Kidney tubule cell (primary cell): ENCODE data around the gene LARP1.
"Not testable (repeated sequence)": the region's sequence is repeated elsewhere in the genome, so short reads cannot be mapped to it uniquely, and the experiment has no call there.

ENCODE experiments used
- DNase-seq: peaks from one replicate; pipeline ENCODE4 v3.0.0-alpha.2; 2018; ENCODE audit warnings: low spot score

Gene LARP1

DNA sequence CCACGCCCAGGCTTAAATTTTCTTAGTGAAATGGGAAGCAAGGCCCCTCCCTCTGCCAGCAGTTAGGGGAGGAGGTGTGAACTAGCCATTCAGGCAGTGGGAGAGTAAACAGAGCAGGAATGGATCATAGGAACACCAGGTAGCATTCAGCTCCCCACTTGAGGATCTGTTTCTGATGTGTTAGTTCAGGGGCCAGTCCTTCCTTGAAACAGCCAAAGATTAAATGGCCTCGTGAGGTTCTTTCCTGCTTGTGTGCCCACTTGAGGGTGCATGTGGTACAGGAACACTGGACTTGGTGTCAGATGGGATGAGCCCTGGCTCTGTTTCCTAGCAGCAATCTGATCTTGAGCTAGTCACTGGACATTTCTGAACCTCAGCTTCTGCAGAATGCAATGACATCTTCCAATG lies 74.0 kb downstream of the LARP1 start:
- DNase-seq: no peak

DNA sequence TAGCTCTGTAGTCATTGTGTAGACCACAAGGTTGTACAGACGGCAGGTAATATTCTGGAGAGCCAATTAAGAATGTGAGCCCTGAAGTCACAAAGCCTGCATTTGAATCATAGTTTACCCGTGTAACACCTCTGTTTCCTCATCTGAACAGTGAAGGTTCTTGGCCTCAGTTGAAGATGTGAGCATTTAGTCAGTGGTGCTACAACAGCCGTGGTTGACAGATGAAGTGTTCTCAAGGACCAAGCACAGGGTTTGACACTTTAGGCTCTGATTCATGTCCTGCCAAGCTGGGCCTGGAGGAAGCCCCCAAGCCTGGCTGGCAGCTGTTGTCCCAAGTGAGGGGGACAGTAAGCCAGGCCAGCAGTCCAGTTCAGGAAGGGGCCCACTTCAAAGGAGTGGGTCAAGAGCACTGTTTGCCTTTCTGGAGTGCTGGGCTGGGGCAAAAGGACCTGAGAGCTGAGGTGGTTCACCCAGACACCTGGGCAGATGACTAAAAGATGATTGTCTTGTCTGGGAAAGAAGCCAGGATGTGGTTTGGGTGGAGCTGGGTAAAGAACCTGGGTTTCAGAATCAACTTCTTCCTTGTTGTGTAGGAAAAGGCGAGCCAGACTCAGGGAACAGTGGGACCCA lies 74.5 kb downstream of the LARP1 start:
- DNase-seq: peak; percentile 95

DNA sequence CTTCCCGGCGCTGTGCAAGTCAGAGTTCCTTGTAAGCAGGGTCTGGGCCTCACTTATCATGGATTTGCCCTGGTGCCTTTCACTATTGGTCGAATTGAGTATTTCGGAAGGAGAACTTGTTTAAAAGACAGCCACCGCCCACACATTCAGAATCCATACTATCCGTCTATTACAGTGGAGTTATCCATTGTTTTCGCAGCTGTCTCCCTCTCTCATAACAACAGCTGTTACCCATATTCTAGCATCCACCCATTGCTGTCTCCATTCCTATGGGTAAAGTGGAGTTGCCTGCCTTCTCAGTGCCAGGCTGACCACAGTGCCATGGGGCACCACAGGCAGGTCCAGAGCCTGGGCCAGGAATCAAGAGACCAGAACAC lies 75.0 kb downstream of the LARP1 start:
- DNase-seq: no peak

DNA sequence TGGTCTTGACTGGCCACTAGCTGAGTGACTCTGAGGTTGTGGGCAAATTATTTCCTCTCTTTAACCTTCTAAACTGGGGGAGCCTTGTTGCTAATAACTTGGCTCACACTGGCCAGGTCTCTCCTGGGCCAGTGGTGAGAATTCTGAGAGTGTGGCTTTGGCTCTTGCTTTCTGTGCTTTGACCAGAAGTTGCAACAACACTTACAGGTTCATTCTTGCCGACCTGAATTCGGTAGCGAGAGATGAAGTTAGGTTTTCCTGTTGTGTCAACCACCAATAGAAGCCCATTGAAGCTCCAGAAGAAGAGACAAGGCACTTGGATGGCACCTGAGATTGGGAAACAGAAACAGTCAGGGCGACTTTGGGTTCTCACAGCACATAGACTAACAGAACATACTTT lies 75.4 kb downstream of the LARP1 start:
- no peak for DNase-seq

DNA sequence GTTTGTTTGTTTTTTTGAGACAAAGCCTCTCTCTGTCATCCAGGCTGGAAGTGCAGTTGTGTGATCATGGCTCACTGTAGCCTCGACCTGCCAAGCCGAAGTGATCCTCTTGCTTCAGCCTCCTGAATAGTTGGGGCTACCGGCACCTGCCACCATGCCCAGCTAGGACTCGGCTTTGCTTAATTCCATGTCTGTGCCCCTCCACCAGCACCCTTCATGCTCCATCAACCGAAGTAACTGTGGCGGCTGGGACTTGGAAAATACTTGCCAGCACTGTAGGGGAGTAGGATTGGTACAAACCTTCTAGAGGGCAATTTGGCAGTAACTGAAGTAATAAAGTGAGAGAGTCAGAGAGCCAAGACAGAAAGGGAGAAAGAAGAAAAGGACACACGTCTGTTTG lies 76.3 kb downstream of the LARP1 start:
- DNase-seq: no peak

DNA sequence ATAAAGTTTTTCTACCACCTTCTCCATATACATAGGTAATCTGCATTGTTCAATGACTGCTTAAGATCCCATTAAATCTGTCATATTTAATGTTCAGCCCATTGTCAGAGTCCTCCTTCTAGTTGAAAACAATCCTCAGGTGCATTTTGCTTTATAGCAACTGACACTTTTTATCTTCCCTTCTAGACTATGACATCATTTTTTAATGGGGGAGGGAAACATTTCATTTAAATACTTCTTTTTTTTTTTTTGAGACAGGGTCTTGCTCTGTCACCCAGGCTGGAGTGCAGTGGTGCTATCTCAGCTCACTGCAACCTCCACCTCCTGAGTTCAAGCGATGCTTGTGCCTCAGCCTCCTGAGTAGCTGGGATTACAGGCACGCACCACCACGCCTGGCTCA lies 77.6 kb downstream of the LARP1 start:
- DNase-seq: not testable (repeated sequence)

DNA sequence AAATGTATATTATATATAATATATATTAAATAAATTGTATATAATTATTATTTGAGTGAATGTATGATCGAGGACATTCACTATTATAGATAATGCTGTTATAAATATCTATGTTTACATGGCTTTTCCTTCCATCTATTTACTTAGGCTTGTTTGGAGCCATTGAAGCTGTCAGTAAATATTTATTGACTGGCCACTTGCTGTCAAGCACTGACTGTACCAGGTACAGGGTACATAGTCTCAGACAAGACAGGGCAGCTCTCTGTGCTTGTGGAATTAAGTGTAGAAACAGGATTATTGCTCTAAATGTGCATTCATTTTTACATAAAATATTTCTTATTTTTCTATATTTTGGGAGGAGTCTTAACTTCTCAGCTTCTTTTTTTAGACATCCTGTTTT lies 78.9 kb downstream of the LARP1 start:
- DNase-seq: no peak

DNA sequence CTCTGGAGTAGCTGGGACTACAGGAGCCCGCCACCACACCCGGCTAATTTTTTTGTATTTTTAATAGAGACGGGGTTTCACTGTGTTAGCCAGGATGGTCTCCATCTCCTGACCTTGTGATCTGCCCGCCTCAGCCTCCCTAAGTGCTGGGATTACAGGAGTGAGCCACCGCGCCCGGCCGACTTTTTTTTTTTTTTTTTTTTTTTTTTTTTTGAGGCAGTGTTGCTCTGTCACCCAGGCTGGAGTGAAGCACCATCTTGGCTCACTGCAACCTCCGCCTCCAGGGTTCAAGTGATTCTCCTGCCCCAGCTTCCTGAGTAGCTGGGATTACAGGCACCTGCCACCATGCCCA lies 80.5 kb downstream of the LARP1 start:
- not testable (repeated sequence) for DNase-seq

DNA sequence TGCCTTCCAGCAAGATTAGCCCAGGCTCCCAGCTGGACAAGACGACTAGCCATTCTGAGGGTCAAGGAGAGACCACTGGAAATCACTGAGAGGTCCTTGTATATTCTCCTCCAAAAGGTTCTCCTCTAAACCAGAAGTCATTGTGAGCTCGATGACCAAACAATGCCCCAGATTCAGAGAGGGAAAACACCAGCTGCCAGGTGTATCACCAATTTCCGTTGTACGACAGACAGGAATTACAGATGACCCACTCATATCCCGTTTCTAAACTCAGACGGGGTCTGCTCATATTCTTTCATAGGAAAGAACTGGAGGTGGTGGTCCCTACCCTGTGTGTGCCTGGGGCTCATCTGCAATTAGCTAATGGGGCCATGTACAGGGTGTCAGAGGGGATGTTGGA lies 81.0 kb downstream of the LARP1 start:
- no peak for DNase-seq

DNA sequence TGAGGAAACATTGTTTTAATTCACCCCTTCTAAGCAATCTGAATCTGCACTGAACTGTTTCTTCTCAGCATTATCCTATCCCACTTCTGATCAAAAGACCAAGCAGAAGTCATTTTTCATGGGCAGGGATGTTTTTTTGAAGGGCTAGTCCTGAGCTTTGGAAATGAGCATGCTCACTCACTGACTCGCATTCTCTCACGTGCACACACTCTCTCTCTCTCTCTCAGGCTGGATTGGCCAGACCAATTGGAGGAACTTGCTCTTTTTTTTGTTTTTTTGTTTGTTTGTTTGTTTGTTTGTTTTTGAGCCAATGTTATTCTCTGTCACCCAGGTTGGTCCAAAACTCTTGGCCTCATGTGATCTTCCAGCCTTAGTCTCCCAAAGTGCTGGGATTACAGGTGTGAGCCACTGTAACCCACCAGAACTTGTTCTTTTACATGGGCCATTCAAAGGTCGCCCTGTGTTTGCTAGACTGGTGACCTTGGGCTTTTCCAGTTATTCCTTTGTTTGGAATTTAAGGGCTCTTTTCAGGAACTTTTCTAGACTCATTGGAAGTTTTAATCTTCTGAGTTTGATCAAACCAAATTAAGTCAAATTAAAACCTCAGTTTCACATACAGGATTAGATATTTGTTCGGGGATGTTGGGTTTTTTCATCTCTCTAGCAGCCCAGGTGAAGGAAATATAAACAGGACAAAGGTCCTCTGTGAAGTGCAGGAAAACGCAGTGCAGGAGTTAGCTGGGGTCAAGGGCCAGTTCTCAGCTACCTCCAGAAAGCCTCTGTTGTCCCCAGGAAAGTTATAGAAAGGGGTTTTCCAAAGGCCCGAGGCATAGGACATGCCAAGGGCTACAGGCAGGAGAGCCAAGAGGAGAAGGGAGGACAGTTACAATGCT lies 82.1 kb downstream of the LARP1 start:
- DNase-seq: no peak

DNA sequence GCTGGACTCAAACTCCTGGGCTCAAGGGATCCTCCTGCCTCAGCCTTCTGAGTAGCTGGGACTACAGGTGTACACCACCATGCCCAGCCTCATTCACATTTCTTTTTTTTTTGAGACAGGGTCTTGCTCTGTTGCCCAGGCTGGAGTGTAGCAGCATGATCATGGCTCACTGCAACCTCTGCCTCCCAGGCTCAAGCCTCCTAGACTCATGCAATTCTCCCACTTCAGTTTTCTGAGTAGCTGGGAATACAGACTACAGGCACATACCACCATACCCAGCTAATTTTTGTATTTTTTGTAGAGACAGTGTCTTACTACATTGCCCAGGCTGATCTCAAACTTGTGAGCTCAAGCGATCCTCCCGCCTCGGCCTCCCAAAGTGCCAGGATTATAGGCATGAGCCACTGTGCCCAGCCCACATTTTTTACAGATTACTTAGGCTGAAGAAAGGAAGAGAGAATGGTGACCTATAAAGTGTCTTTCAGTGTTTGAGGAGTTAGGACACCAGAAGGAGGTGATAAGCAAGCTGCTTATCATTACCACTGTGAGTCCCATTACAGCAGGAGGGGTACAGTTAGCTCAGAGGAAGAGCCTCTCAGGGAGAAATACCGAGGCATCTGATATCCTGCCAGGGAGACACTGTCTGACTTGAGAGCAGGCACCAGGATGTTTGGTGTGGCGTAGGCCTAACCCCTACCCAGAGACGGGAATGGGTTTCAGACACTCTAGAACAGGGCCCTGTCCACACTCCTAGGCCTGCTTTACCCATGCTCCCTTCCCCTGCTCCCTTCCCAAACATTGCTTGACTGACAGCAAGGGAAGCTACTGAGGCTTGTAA lies 85.5 kb downstream of the LARP1 start:
- DNase-seq: no peak

DNA sequence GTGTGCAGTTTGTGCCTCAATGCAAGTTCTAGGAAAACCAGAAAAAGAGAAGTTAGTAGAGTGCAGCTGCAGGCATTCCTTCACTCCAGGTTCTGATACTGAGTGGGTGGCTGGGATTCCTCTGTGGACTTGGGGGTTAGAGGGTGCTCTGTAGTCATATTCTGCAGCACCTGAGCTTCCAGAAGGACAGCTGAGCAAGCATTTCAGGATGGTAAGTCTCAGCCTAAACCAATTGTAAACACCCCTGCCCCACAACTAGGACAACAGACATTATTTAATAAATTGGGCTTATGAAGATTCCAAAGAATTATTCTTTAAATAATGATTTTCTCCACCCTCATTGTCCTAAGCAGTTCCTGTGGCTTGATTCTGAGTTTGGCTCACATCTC lies 86.1 kb downstream of the LARP1 start:
- DNase-seq: no peak

DNA sequence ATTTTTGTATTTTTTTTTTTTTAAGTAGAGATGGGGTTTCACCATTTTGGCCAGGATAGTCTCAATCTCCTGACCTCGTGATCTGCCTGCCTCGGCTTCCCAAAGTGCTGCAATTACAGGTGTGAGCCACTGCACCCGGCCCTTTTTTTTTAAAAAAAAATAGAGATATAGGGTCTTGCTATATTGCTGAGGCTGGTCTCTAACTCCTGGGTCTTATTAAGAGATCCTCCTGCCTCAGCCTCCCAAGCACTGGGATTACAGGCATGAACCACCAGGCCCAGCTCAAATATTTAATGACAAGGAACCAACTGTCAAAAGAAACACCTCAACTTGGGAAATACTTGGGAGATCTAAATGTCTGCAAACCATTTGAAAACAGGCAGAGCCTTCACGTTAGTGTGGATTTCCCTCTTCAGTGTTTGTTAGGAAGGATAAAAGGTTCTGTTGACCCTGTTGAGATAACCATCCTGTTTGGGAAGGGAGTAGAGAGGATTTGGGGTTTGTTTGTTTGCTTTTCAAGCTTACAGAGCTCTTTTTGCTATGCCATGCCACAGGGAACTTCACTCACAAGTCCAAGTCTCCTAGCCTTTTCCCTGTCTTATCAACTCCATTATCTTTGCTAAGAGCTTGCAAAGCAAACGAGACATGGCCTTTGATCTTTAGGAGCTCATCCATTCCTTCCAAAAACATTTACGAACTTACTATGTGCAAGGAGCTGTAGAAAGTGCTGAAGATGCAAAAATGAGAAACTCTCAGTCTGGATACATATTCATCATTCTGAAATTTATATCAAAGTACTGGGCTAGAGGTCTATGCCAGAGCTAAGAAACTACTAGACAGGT lies 87.7 kb downstream of the LARP1 start:
- no peak for DNase-seq

DNA sequence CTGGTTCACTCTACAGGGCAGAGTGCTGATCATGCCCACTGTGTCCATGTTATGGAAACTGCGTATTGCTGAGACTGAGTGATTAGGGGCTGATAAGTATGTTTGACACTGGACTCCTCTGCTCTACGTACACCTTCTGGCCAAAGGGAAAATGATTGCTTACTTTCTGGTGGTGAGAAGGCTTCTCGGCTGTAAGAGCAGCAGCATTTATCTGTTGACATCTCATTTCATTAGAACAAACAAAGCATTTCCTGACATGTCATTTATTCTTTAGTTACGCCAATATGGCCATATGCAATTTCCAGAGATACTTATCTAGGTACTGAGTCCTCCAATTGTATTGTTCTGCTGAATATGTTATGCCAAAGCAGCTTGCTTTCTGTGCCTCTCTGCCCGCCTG lies 89.6 kb downstream of the LARP1 start:
- no peak for DNase-seq

DNA sequence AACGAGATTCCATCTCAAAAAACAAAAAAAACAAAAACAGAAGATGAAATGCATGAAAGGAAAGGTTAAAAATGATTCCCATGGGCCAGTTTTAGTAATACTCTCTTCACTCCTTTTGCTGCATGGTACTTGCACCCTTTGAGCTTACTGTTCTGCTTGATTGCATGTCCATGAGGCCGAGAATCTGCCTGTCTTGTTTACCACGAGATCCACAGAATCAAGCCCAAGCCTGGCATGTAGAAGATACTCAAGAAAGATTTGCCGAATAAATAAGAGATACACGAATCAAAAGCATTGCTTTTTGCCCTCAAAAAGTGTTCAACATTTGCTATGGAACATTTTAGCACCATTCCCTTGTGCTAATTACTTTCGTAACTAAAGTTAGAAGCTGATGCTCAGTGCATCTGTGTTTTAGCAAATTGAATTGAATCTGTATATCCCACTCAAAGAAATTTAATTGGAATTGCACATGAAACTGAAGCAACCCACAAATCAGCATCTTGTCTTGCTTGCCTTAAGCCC lies 94.1 kb downstream of the LARP1 start:
- DNase-seq: no peak

DNA sequence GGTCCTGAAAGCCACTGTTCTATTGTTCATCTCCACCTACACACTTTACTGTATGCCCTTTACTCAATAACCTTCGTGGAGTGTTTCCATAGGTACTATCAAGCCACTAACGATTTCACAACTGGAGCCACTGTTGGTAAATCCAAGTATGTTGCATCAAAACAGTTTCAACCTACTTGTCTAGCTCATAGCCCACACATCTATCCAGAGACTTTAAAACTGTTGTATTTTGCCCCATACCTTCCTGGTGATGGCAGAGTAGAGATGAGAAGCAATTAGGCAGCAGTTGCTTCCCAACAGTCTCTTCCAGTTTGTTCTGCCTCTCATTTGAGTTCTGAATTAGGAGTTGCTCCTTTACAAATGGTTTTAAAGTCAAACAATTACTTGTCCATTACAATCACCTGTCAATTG lies 94.6 kb downstream of the LARP1 start:
- no peak for DNase-seq

DNA sequence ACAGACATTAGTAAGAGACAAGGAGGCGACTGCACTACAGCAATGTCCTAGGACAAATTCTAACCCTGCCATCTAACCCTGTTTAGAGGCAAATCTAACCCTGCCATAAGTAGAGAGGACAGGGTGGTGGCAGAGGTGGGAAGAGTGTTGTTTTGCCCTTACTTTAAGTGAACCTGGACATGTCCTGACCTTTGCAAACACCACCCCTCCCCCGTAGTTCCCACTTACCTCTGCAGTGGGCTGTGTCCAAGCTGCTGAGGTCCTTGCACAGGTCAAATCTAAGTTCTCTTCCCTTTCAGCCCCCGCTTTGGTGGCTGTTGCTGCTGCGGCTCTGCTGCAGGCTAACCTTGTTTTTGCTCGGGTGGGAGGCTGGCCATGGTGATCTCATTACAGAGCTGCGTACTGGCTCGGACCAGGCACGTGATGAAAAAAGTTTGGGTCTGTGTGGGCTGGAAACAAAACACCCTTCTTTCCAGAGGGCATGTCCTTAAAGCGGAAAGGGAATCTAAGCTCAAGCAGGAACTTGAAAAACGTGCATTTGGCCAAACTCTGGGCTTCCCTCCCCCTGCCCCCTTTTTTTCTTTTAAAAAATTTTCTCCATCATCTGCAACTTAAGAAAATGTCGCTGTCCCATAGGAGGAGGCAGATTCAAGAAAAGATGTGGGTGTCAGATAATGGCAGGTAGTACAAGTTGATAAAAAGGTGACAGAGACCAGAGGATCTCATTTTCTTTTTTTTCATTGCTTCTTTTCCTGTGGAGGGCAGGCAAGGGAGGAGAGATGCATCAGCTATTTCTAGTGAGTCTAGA lies 95.3 kb downstream of the LARP1 start, which contains the start of gene FAXDC2:
Gene FAXDC2, minus strand, starts transcription at position 349 of the 808 bp plus-strand sequence. CDS start 12,425 bp downstream, outside the sequence.
- DNase-seq: peak; percentile 35

DNA sequence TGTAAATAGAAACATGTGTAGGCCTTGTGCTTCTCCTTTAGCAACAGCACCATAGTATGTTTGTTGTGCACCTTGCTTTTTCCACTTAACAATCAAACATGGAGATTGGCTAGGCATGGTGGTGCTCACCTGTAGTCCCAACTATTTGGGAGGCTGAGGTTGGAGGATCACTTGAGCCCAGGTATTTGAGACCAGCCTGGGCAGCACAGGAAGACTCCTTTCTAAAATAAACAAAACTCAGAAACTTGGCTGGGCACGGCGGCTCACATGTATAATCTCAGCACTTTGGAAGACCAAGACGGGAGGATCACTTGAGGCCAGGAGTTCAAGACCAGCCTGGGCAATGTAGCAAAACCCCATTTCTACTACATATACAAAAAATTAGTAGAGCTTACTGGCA lies 96.2 kb downstream of the LARP1 start:
- no peak for DNase-seq

DNA sequence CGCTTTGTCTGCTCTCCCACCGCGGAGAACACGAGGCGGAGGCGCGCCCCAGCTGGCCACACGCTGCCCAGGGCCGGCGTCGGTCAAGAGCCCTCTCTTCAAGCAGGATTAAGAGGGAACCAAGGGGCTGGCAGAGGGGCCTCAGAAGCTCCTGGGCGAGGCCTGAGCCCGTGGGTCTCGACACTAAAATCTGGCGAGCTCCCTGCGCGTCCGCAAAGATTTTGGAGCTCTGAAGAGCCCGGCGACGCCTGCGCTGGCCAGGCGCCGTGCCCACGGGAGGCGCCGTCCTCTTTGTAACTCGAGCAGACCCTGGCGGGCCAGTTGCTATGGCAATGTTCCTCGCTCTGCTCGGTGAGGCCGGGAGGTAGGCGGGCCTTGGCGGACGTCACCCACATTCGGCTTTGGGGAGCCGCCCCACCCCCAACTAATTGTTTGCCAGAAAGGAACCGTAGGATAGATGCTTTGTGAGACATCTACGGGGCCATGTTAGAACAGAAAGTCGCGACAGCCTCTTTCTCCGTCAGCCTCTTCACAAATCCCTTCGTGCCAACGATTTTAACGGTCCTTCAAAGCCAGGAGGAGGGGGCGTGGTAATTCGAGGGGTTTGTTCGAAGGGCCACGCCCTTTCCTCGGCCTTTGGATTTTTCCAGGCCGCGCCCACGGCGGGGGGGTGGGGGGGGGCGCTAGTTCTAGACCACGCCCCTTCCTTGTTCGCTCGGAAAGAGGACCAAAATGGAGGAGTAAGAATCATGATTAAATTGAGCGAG lies 102.5 kb downstream of the LARP1 start:
- DNase-seq: peak; percentile 95
